MM.1S (cell line): ENCODE results near the gene RASSF6.

Source experiments
- CTCF ChIP-seq: fragments of 300-600 bp; sonication (generic); IDR thresholded peaks from 2 replicates; pipeline ENCODE4 v1.5.1; 2016; ENCODE audit warnings: antibody characterized with exemption, low read length, mixed read lengths
- EZH2 ChIP-seq: fragments of 300-600 bp; sonication (generic); optimal IDR thresholded peaks from 2 replicates; pipeline ENCODE3; 2017; ENCODE audit warnings: low read depth, mild to moderate bottlenecking, antibody characterized with exemption, low read length, mixed read lengths
- EZH2phosphoT487 ChIP-seq: fragments of 300-600 bp; sonication (generic); IDR thresholded peaks from 2 replicates; pipeline ENCODE4 v1.6.1; 2018; ENCODE audit warnings: antibody characterized with exemption, low read length

- TF ChIP-seq CTCF = no peak
- no peak for TF ChIP-seq EZH2phosphoT487
- no peak for TF ChIP-seq EZH2
These were observed 11.3 kb downstream of the RASSF6 start for GRCh38 chr4:73608689-73609594.
